Head of caudate nucleus (tissue), 42 donors: Measurements from ENCODE around the gene RAB1B.
"Not testable (repeated sequence)": the region's sequence is repeated elsewhere in the genome, so short reads cannot be mapped to it uniquely, and the experiment has no call there.

ENCODE experiments used
- DNase-seq, 42 donors: peaks; one replicate each; pipeline versions ENCODE4 v3.0.0 to v3.0.0-alpha.2; 2020 to 2021; ENCODE audit warnings: mixed read lengths in 7 of 42
- intact Hi-C: fragments of 100-400 bp; cut with DNase I; formaldehyde crosslinking; loops from one replicate; pipeline ENCODE4 v1.15.0; 2022

RAB1B gene

GRCh38 chr11:66238786-66239413, 29.5 kb upstream of the RAB1B start:
- intact Hi-C loops = no loop called here
- no peak for DNase-seq

- DNase-seq = no peak
- intact Hi-C loops = no loop called here
Measured at GRCh38 chr11:66239511-66239910, 28.9 kb upstream of the RAB1B start.

- no peak for DNase-seq
- intact Hi-C loops = no loop called here
Measured at GRCh38 chr11:66239998-66240780, 28.2 kb upstream of the RAB1B start.

GRCh38 chr11:66240781-66241136, 27.7 kb upstream of the RAB1B start:
- DNase-seq = peak in 3 of 42 donors; percentile 16 to 45 (median 34)
- intact Hi-C loops = no loop called here

- intact Hi-C loops = no loop called here
- DNase-seq = no peak
Measured at GRCh38 chr11:66242095-66242765, 26.2 kb upstream of the RAB1B start.

GRCh38 chr11:66243782-66244535, 24.5 kb upstream of the RAB1B start:
- no peak for DNase-seq
- intact Hi-C loops = no loop called here

- intact Hi-C loops = no loop called here
- DNase-seq = no peak
Measured at GRCh38 chr11:66247295-66247694, 21.1 kb upstream of the RAB1B start.

GRCh38 chr11:66247801-66248200, 20.6 kb upstream of the RAB1B start:
- intact Hi-C loops = no loop called here
- no peak for DNase-seq

- intact Hi-C loops = no loop called here
- DNase-seq = no peak
Measured at GRCh38 chr11:66248903-66249302, 19.5 kb upstream of the RAB1B start.

GRCh38 chr11:66251809-66252208, 16.6 kb upstream of the RAB1B start:
- intact Hi-C loops = no loop called here

GRCh38 chr11:66253081-66253480, 15.4 kb upstream of the RAB1B start:
- DNase-seq, intact Hi-C loops: not testable (repeated sequence)

More at GRCh38 chr11:66251809-66252208, 16.6 kb upstream of the RAB1B start:
- DNase-seq = no peak

GRCh38 chr11:66258473-66258893, 10.0 kb upstream of the RAB1B start:
- no peak for DNase-seq
- intact Hi-C loops = no loop called here

- intact Hi-C loops = no loop called here
Measured at GRCh38 chr11:66259225-66259624, 9.2 kb upstream of the RAB1B start.

GRCh38 chr11:66259956-66260355, 8.5 kb upstream of the RAB1B start:
- DNase-seq = no peak
- intact Hi-C loops = no loop called here

More at GRCh38 chr11:66259225-66259624, 9.2 kb upstream of the RAB1B start:
- no peak for DNase-seq

- intact Hi-C loops = no loop called here
Measured at GRCh38 chr11:66261578-66261977, 6.9 kb upstream of the RAB1B start.

GRCh38 chr11:66262191-66262590, 6.2 kb upstream of the RAB1B start:
- DNase-seq = no peak
- intact Hi-C loops = no loop called here

More at GRCh38 chr11:66261578-66261977, 6.9 kb upstream of the RAB1B start:
- DNase-seq = no peak

- intact Hi-C loops = no loop called here
Measured at GRCh38 chr11:66262696-66263095, 5.7 kb upstream of the RAB1B start.

GRCh38 chr11:66263231-66263630, 5.2 kb upstream of the RAB1B start:
- intact Hi-C loops = no loop called here
- DNase-seq = no peak

More at GRCh38 chr11:66262696-66263095, 5.7 kb upstream of the RAB1B start:
- DNase-seq = no peak

- DNase-seq = no peak
- intact Hi-C loops = no loop called here
Measured at GRCh38 chr11:66263785-66264184, 4.7 kb upstream of the RAB1B start.
